Panc1 (cell line): ENCODE measurements around the gene SLC38A9. TPM values are rescaled to one million over a fixed set of nuclear protein-coding genes. Genes with fewer than 3 reads are reported as not detected.

Source experiments
- ATAC-seq: fragments of 200-7000 bp; cut with Tn5 transposase; 2 replicates; pipeline ENCODE4 v1.9.1; 2020; ENCODE audit warnings: mild to moderate bottlenecking, moderate library complexity
- BruUV-seq: library from RNA; stranded (reverse); fragments of 400-500 nt; replicated peaks from 2 replicates; lab custom pipeline; 2021; lab: Mats Ljungman, UMichigan
- CTCF ChIA-PET: fragments of 300-600 bp; sonication (Branson Sonifier 250); formaldehyde crosslinking; loops from one replicate; lab custom pipeline; 2022; ENCODE audit warnings: antibody characterized with exemption; lab: Charles Lee
- POLR2A ChIA-PET: fragments of 300-600 bp; sonication (Branson Sonifier 250); formaldehyde crosslinking; loops from one replicate; lab custom pipeline; 2022; ENCODE audit warnings: antibody characterized with exemption; lab: Charles Lee
- DNase-seq: peaks from one replicate; pipeline ENCODE4 v3.0.0-alpha.2; 2010; ENCODE audit warnings: low read depth, low spot score
- H3K27ac ChIP-seq: 2 replicates; pipeline ENCODE4 v1.5.1; 2011; ENCODE audit warnings: mild to moderate bottlenecking, low read length, inconsistent platforms
- H3K27me3 ChIP-seq: fragments of 200-500 bp; sonication (Bioruptor generic); 2 replicates; pipeline ENCODE4 v1.6.0; 2014; ENCODE audit warnings: low read length, inconsistent platforms; ENCODE audit not compliant: control insufficient read depth, insufficient read depth
- H3K36me3 ChIP-seq: fragments of 200-500 bp; sonication (Bioruptor generic); 2 replicates; pipeline ENCODE4 v1.5.1; 2014; ENCODE audit warnings: inconsistent platforms, mild to moderate bottlenecking, low read length, moderate library complexity; ENCODE audit not compliant: control insufficient read depth, insufficient read depth
- H3K4me1 ChIP-seq: 2 replicates; pipeline ENCODE4 v1.5.1; 2011; ENCODE audit warnings: inconsistent platforms, mild to moderate bottlenecking, low read length, moderate library complexity; ENCODE audit not compliant: control insufficient read depth, insufficient read depth
- H3K4me3 ChIP-seq, 2 experiments: 2 replicates each; pipeline ENCODE4 v1.5.1; 2011 to 2012; ENCODE audit warnings: low read depth in 2 of 2, low read length in 2 of 2, mild to moderate bottlenecking in 2 of 2, inconsistent platforms in 1 of 2, moderate library complexity in 1 of 2
- H3K9me3 ChIP-seq: fragments of 200-500 bp; sonication (Bioruptor generic); 2 replicates; pipeline ENCODE4 v1.5.1; 2014; ENCODE audit warnings: low read depth, mild to moderate bottlenecking, inconsistent platforms, low read length, moderate library complexity; ENCODE audit not compliant: control insufficient read depth, insufficient read depth
- CTCF ChIP-seq: fragments of 450-650 bp; IDR thresholded peaks from 2 replicates; pipeline ENCODE4 v1.5.1; 2017; ENCODE audit warnings: mild to moderate bottlenecking
- POLR2AphosphoS5 ChIP-seq: IDR thresholded peaks from 2 replicates; pipeline ENCODE4 v1.6.1; 2012; ENCODE audit warnings: mild to moderate bottlenecking, low read depth, low read length, moderate library complexity
- REST ChIP-seq, 2 experiments: IDR thresholded peaks; 2 replicates each; pipeline ENCODE4 v1.6.1; 2011 to 2012; ENCODE audit warnings: low read depth in 2 of 2, control low read depth in 1 of 2, low read length in 1 of 2, mild to moderate bottlenecking in 1 of 2, moderate library complexity in 1 of 2; ENCODE audit not compliant: insufficient read depth in 1 of 2
- SIN3A ChIP-seq: IDR thresholded peaks from 2 replicates; pipeline ENCODE4 v1.6.1; 2012; ENCODE audit warnings: low read depth, mild to moderate bottlenecking, low read length, moderate library complexity, borderline replicate concordance; ENCODE audit not compliant: insufficient read depth
- TCF7L2 ChIP-seq: IDR thresholded peaks from 2 replicates; pipeline ENCODE4 v1.6.1; 2011; ENCODE audit warnings: mild to moderate bottlenecking, low read depth, low read length, inconsistent platforms
- in situ Hi-C: cut with HindIII; loops from 2 replicates; pipeline ENCODE4 v1.10.0; 2016; ENCODE audit warnings: low sequenced_read_pairs, low pct_unique_long_range_greater_than_20kb
- intact Hi-C: fragments of 100-400 bp; cut with micrococcal nuclease; formaldehyde crosslinking; loops from one replicate; pipeline ENCODE4 v1.10.0; 2022; ENCODE audit not compliant: unreplicated experiment
- total RNA-seq: library from RNA; stranded (reverse); gene quantifications from one replicate; pipeline ENCODE4 v1.2.1, GENCODE V29; 2021; ENCODE audit not compliant: unreplicated experiment

The SLC38A9 gene
- total RNA-seq, 1 experiment from 2014 or later, result 12.8 TPM

GRCh38 chr5:55629815-55630214 is 82.3 kb downstream of the SLC38A9 start:
- ATAC-seq (no peak), DNase-seq (no peak)
- Histone ChIP-seq H3K9me3 (no peaks in the 10 kb centered on the region), H3K36me3 (no peaks in the 10 kb centered on the region), H3K4me3 (no peak overlapping the region), H3K27me3 (no peaks in the 10 kb centered on the region), H3K27ac (no peak overlapping the region), H3K4me1 (peaks cover 4% of the 10 kb centered on the region; the same call in 1 of the 2 replicates)
- ChIA-PET POLR2A (interaction anchor here (0.6 kb wide), 1 partner anchor 148 kb away, joined by 3 read pairs; no protein-coding TSS in a partner anchor), CTCF (no interaction called here)
- BruUV-seq, result no TSS peak
- TF ChIP-seq POLR2AphosphoS5 (no peak), SIN3A (no peak), REST (IDR thresholded peaks at IDR 0.05; ENCODE audit: insufficient read depth in 1 of 2, low read depth in 2 of 2, low read length in 1 of 2) (no peak), CTCF (no peak), TCF7L2 (no peak)
- intact Hi-C loops (no loop called here), in situ Hi-C loops (no loop called here)

GRCh38 chr5:55626790-55627189 is 85.3 kb downstream of the SLC38A9 start:
- DNase-seq, result no peak
- intact Hi-C loops (no loop called here), in situ Hi-C loops (no loop called here)
- Histone ChIP-seq H3K4me3 (no peak overlapping the region), H3K9me3 (no peaks in the 10 kb centered on the region), H3K4me1 (no peaks in the 10 kb centered on the region), H3K27ac (no peak overlapping the region), H3K27me3 (no peaks in the 10 kb centered on the region), H3K36me3 (no peaks in the 10 kb centered on the region)
- POLR2A ChIA-PET, result no interaction called here
- no TSS peak for BruUV-seq
- CTCF ChIA-PET, result no interaction called here
- TF ChIP-seq CTCF (no peak), POLR2AphosphoS5 (no peak), SIN3A (no peak), REST (IDR thresholded peaks at IDR 0.05; ENCODE audit: insufficient read depth in 1 of 2, low read depth in 2 of 2, low read length in 1 of 2) (no peak), TCF7L2 (no peak)
- ATAC-seq, result no peak
